Measurements from ENCODE around the gene PLEKHG3.

The PLEKHG3 gene

GRCh38 chr14:64748995-64749714 lies 44.9 kb downstream of the PLEKHG3 start:
- TF ChIP-seq CTCF (IDR thresholded peaks at IDR 0.05; ENCODE audit: low read depth, low read length, missing control alignments) = no peak
- H3K4me3 ChIP-seq (ENCODE audit: low read depth, low read length) = no peak overlapping the region
- DNase-seq (ENCODE audit: low read depth) = no peak

GRCh38 chr14:64752909-64753308 lies 48.7 kb downstream of the PLEKHG3 start:
- DNase-seq (ENCODE audit: low read depth) = no peak
- no peak for TF ChIP-seq CTCF (IDR thresholded peaks at IDR 0.05; ENCODE audit: low read depth, low read length, missing control alignments)
- no peak overlapping the region for H3K4me3 ChIP-seq (ENCODE audit: low read depth, low read length)

GRCh38 chr14:64753374-64753773 lies 49.1 kb downstream of the PLEKHG3 start:
- no peak overlapping the region for H3K4me3 ChIP-seq (ENCODE audit: low read depth, low read length)
- no peak for TF ChIP-seq CTCF (IDR thresholded peaks at IDR 0.05; ENCODE audit: low read depth, low read length, missing control alignments)
- DNase-seq (ENCODE audit: low read depth) = no peak

- no peak for DNase-seq (ENCODE audit: low read depth)
- no peak overlapping the region for H3K4me3 ChIP-seq (ENCODE audit: low read depth, low read length)
- TF ChIP-seq CTCF (IDR thresholded peaks at IDR 0.05; ENCODE audit: low read depth, low read length, missing control alignments) = no peak
These were observed 49.8 kb downstream of the PLEKHG3 start for GRCh38 chr14:64753999-64754398.

GRCh38 chr14:64754685-64755084 lies 50.5 kb downstream of the PLEKHG3 start:
- DNase-seq (ENCODE audit: low read depth) = no peak
- TF ChIP-seq CTCF (IDR thresholded peaks at IDR 0.05; ENCODE audit: low read depth, low read length, missing control alignments) = no peak

GRCh38 chr14:64755781-64756221 lies 51.6 kb downstream of the PLEKHG3 start:
- no peak for TF ChIP-seq CTCF (IDR thresholded peaks at IDR 0.05; ENCODE audit: low read depth, low read length, missing control alignments)
- no peak for DNase-seq (ENCODE audit: low read depth)
- H3K4me3 ChIP-seq (ENCODE audit: low read depth, low read length) = no peak overlapping the region

More at GRCh38 chr14:64754685-64755084, 50.5 kb downstream of the PLEKHG3 start:
- H3K4me3 ChIP-seq (ENCODE audit: low read depth, low read length) = no peak overlapping the region

- H3K4me3 ChIP-seq (ENCODE audit: low read depth, low read length) = no peak overlapping the region
- no peak for DNase-seq (ENCODE audit: low read depth)
- TF ChIP-seq CTCF (IDR thresholded peaks at IDR 0.05; ENCODE audit: low read depth, low read length, missing control alignments) = no peak
These were observed 52.5 kb downstream of the PLEKHG3 start for GRCh38 chr14:64756712-64757111.

Data from GM12864 (cell line).